Measurements from ENCODE around the gene PALS1.

The PALS1 gene

GRCh38 chr14:67232621-67233020 is 8.6 kb upstream of the PALS1 start:
- no peak for DNase-seq
- no peaks in the 10 kb centered on the region for H3F3A ChIP-seq (ENCODE audit: insufficient read depth, low read length)
- no peaks in the 10 kb centered on the region for H4K20me1 ChIP-seq (ENCODE audit: insufficient read depth, low read length)
- H3K27me3 ChIP-seq (replicated peaks; ENCODE audit: insufficient read depth, low read length), result no peaks in the 10 kb centered on the region
- no peaks in the 10 kb centered on the region for H3K79me2 ChIP-seq (ENCODE audit: low read length)
- no peak overlapping the region for H2AFZ ChIP-seq (ENCODE audit: low read length)
- H3K27ac ChIP-seq (ENCODE audit: low read length), result no peak overlapping the region
- no peaks in the 10 kb centered on the region for H3K9me2 ChIP-seq (replicated peaks; ENCODE audit: insufficient read depth, low read length)
- H3K4me1 ChIP-seq (ENCODE audit: low read length), result no peaks in the 10 kb centered on the region
- no peak overlapping the region for H3K4me2 ChIP-seq (ENCODE audit: low read depth, low read length)
- no peaks in the 10 kb centered on the region for H3K9me3 ChIP-seq (replicated peaks; ENCODE audit: insufficient read depth, low read length)
- H3K36me3 ChIP-seq (replicated peaks; ENCODE audit: insufficient read depth, low read length), result no peaks in the 10 kb centered on the region
- no peak overlapping the region for H3K4me3 ChIP-seq (ENCODE audit: low read length)
- no peak overlapping the region for H3K9ac ChIP-seq (ENCODE audit: low read length)
- TF ChIP-seq CTCF (IDR thresholded peaks at IDR 0.05; ENCODE audit: low read length), result no peak
- no peak for TF ChIP-seq EZH2 (optimal IDR thresholded peaks at IDR 0.05; ENCODE audit: low read depth, low read length)
- TF ChIP-seq EZH2phosphoT487 (IDR thresholded peaks at IDR 0.05; ENCODE audit: low read length), result no peak

GRCh38 chr14:67237591-67237990 is 3.6 kb upstream of the PALS1 start:
- Histone ChIP-seq H3K4me1 (ENCODE audit: low read length) (no peaks in the 10 kb centered on the region), H3K36me3 (replicated peaks; ENCODE audit: insufficient read depth, low read length) (no peaks in the 10 kb centered on the region), H3K27ac (ENCODE audit: low read length) (no peak overlapping the region), H3K9ac (ENCODE audit: low read length) (no peak overlapping the region), H3K9me2 (replicated peaks; ENCODE audit: insufficient read depth, low read length) (no peaks in the 10 kb centered on the region), H2AFZ (ENCODE audit: low read length) (no peak overlapping the region), H3K4me2 (ENCODE audit: low read depth, low read length) (no peak overlapping the region), H3K9me3 (replicated peaks; ENCODE audit: insufficient read depth, low read length) (no peaks in the 10 kb centered on the region), H3K79me2 (ENCODE audit: low read length) (peaks cover 9% of the 10 kb centered on the region), H3K4me3 (ENCODE audit: low read length) (no peak overlapping the region), H4K20me1 (ENCODE audit: insufficient read depth, low read length) (no peaks in the 10 kb centered on the region), H3F3A (ENCODE audit: insufficient read depth, low read length) (no peaks in the 10 kb centered on the region), H3K27me3 (replicated peaks; ENCODE audit: insufficient read depth, low read length) (no peaks in the 10 kb centered on the region)
- TF ChIP-seq EZH2phosphoT487 (IDR thresholded peaks at IDR 0.05; ENCODE audit: low read length) (no peak), CTCF (IDR thresholded peaks at IDR 0.05; ENCODE audit: low read length) (no peak), EZH2 (optimal IDR thresholded peaks at IDR 0.05; ENCODE audit: low read depth, low read length) (no peak)
- no peak for DNase-seq

GRCh38 chr14:67239582-67239981 is 1.7 kb upstream of the PALS1 start:
- Histone ChIP-seq H3K9me3 (replicated peaks; ENCODE audit: insufficient read depth, low read length) (no peaks in the 10 kb centered on the region), H3K79me2 (ENCODE audit: low read length) (peaks cover 26% of the 10 kb centered on the region), H3K27me3 (replicated peaks; ENCODE audit: insufficient read depth, low read length) (no peaks in the 10 kb centered on the region), H3K4me1 (ENCODE audit: low read length) (no peaks in the 10 kb centered on the region), H3K27ac (ENCODE audit: low read length) (no peak overlapping the region), H4K20me1 (ENCODE audit: insufficient read depth, low read length) (no peaks in the 10 kb centered on the region), H3K9me2 (replicated peaks; ENCODE audit: insufficient read depth, low read length) (no peaks in the 10 kb centered on the region), H3K36me3 (replicated peaks; ENCODE audit: insufficient read depth, low read length) (no peaks in the 10 kb centered on the region), H3K9ac (ENCODE audit: low read length) (no peak overlapping the region), H3F3A (ENCODE audit: insufficient read depth, low read length) (no peaks in the 10 kb centered on the region), H3K4me2 (ENCODE audit: low read depth, low read length) (no peak overlapping the region), H2AFZ (ENCODE audit: low read length) (no peak overlapping the region), H3K4me3 (ENCODE audit: low read length) (no peak overlapping the region)
- TF ChIP-seq EZH2phosphoT487 (IDR thresholded peaks at IDR 0.05; ENCODE audit: low read length) (no peak), EZH2 (optimal IDR thresholded peaks at IDR 0.05; ENCODE audit: low read depth, low read length) (no peak), CTCF (IDR thresholded peaks at IDR 0.05; ENCODE audit: low read length) (no peak)
- DNase-seq, result no peak
